Measurements from ENCODE around the gene ANKMY1. TPM values are rescaled to one million over a fixed set of nuclear protein-coding genes. Genes with fewer than 3 reads are reported as not detected.

Gene ANKMY1
- total RNA-seq, 1 donor, result 11.2 TPM

- H3K27me3 ChIP-seq (ENCODE audit: insufficient read depth, low read length), result no peaks in the 10 kb centered on the region
- H3K36me3 ChIP-seq (ENCODE audit: insufficient read depth, low read length), result peaks cover 4% of the 10 kb centered on the region
- DNase-seq (ENCODE audit: insufficient read length, low spot score, missing footprints), result peak; percentile 66
- H3K9me3 ChIP-seq (ENCODE audit: low read depth, low read length), result no peaks in the 10 kb centered on the region
- no peak overlapping the region for H3K4me3 ChIP-seq (ENCODE audit: insufficient read depth, low read length)
- H3K27ac ChIP-seq (ENCODE audit: low read depth, low read length), result no peak overlapping the region
- H2AFZ ChIP-seq (ENCODE audit: low read length), result no peak overlapping the region
- no peaks in the 10 kb centered on the region for H3K4me1 ChIP-seq (ENCODE audit: insufficient read depth, low read length)
- H4K20me1 ChIP-seq (ENCODE audit: insufficient read depth, low read length), result peaks cover 8% of the 10 kb centered on the region
- no peak for TF ChIP-seq CTCF (IDR thresholded peaks at IDR 0.05; ENCODE audit: extremely low read depth, low read depth, low read length)
- H3K4me2 ChIP-seq (ENCODE audit: insufficient read depth, low read length), result no peak overlapping the region
- H3K79me2 ChIP-seq (ENCODE audit: insufficient read depth, low read length), result peaks cover 4% of the 10 kb centered on the region
These were observed 16.0 kb upstream of the ANKMY1 start for GRCh38 chr2:240573516-240574385.

GRCh38 chr2:240573071-240573515 lies 15.3 kb upstream of the ANKMY1 start:
- Histone ChIP-seq H3K27ac (ENCODE audit: low read depth, low read length) (no peak overlapping the region), H3K27me3 (ENCODE audit: insufficient read depth, low read length) (no peaks in the 10 kb centered on the region), H3K4me1 (ENCODE audit: insufficient read depth, low read length) (no peaks in the 10 kb centered on the region), H3K79me2 (ENCODE audit: insufficient read depth, low read length) (peaks cover 2% of the 10 kb centered on the region), H3K9me3 (ENCODE audit: low read depth, low read length) (no peaks in the 10 kb centered on the region), H3K4me2 (ENCODE audit: insufficient read depth, low read length) (no peak overlapping the region), H3K36me3 (ENCODE audit: insufficient read depth, low read length) (peaks cover 2% of the 10 kb centered on the region), H2AFZ (ENCODE audit: low read length) (no peak overlapping the region), H3K4me3 (ENCODE audit: insufficient read depth, low read length) (no peak overlapping the region), H4K20me1 (ENCODE audit: insufficient read depth, low read length) (peaks cover 3% of the 10 kb centered on the region)
- peak; percentile 69 for DNase-seq (ENCODE audit: insufficient read length, low spot score, missing footprints)
- no peak for TF ChIP-seq CTCF (IDR thresholded peaks at IDR 0.05; ENCODE audit: extremely low read depth, low read depth, low read length)

- TF ChIP-seq CTCF (IDR thresholded peaks at IDR 0.05; ENCODE audit: extremely low read depth, low read depth, low read length), result no peak
- no peaks in the 10 kb centered on the region for H4K20me1 ChIP-seq (ENCODE audit: insufficient read depth, low read length)
- H3K79me2 ChIP-seq (ENCODE audit: insufficient read depth, low read length), result peaks cover 8% of the 10 kb centered on the region
- no peaks in the 10 kb centered on the region for H3K9me3 ChIP-seq (ENCODE audit: low read depth, low read length)
- peak; percentile 45 for DNase-seq (ENCODE audit: insufficient read length, low spot score, missing footprints)
- no peak overlapping the region for H2AFZ ChIP-seq (ENCODE audit: low read length)
- peaks cover 5% of the 10 kb centered on the region for H3K4me1 ChIP-seq (ENCODE audit: insufficient read depth, low read length)
- H3K4me3 ChIP-seq (ENCODE audit: insufficient read depth, low read length), result no peak overlapping the region
- H3K27me3 ChIP-seq (ENCODE audit: insufficient read depth, low read length), result no peaks in the 10 kb centered on the region
- H3K27ac ChIP-seq (ENCODE audit: low read depth, low read length), result no peak overlapping the region
- no peaks in the 10 kb centered on the region for H3K36me3 ChIP-seq (ENCODE audit: insufficient read depth, low read length)
- H3K4me2 ChIP-seq (ENCODE audit: insufficient read depth, low read length), result no peak overlapping the region
These were observed 14.6 kb upstream of the ANKMY1 start for GRCh38 chr2:240572141-240573031.
